ENCODE data around the gene MACROH2A2.
"Not testable (repeated sequence)": the region's sequence is repeated elsewhere in the genome, so short reads cannot be mapped to it uniquely, and the experiment has no call there.

Gene MACROH2A2

GRCh38 chr10:70144372-70145110 is 91.9 kb downstream of the MACROH2A2 start:
- no peak for DNase-seq (ENCODE audit: low read depth)
- H3K4me3 ChIP-seq (ENCODE audit: low read depth, low read length), result peak overlapping the region; percentile 66

- peak overlapping the region; percentile 66 for H3K4me3 ChIP-seq (ENCODE audit: low read depth, low read length)
- no peak for DNase-seq (ENCODE audit: low read depth)
Observed at GRCh38 chr10:70145166-70145665, 92.6 kb downstream of the MACROH2A2 start.

- DNase-seq (ENCODE audit: low read depth), result no peak
- peak overlapping the region; percentile 66 for H3K4me3 ChIP-seq (ENCODE audit: low read depth, low read length)
Observed at GRCh38 chr10:70145666-70146488, 93.2 kb downstream of the MACROH2A2 start.

- peak within 1 kb of the TSS; percentile 66 for H3K4me3 ChIP-seq (ENCODE audit: low read depth, low read length)
- peak; percentile 95 for DNase-seq (ENCODE audit: low read depth)
Observed at GRCh38 chr10:70146489-70147258, 94.0 kb downstream of the MACROH2A2 start, which contains the start of gene TYSND1. Gene TYSND1 (minus strand): TSS chr10:70146700. CDS start chr10:70146586, 114 bp downstream.

- DNase-seq (ENCODE audit: low read depth), result no peak
- H3K4me3 ChIP-seq (ENCODE audit: low read depth, low read length), result peak overlapping the region; percentile 66
Observed at GRCh38 chr10:70147259-70147625, 94.6 kb downstream of the MACROH2A2 start.

GRCh38 chr10:70148516-70148915 is 95.9 kb downstream of the MACROH2A2 start:
- H3K4me3 ChIP-seq (ENCODE audit: low read depth, low read length), result no peak overlapping the region
- no peak for DNase-seq (ENCODE audit: low read depth)

GRCh38 chr10:70155255-70155838 is 102.7 kb downstream of the MACROH2A2 start:
- no peak for DNase-seq (ENCODE audit: low read depth)
- no peak overlapping the region for H3K4me3 ChIP-seq (ENCODE audit: low read depth, low read length)

- H3K4me3 ChIP-seq (ENCODE audit: low read depth, low read length), result no peak overlapping the region
- DNase-seq (ENCODE audit: low read depth), result no peak
Observed at GRCh38 chr10:70158113-70158512, 105.5 kb downstream of the MACROH2A2 start.

- DNase-seq (ENCODE audit: low read depth); H3K4me3 ChIP-seq (ENCODE audit: low read depth, low read length): not testable (repeated sequence)
Observed at GRCh38 chr10:70159366-70159765, 106.7 kb downstream of the MACROH2A2 start.

GRCh38 chr10:70160798-70161197 is 108.2 kb downstream of the MACROH2A2 start:
- no peak overlapping the region for H3K4me3 ChIP-seq (ENCODE audit: low read depth, low read length)
- DNase-seq (ENCODE audit: low read depth), result no peak
